ENCODE measurements around the gene CDH2.
"Not testable (repeated sequence)": the region's sequence is repeated elsewhere in the genome, so short reads cannot be mapped to it uniquely, and the experiment has no call there.

The CDH2 gene

GRCh38 chr18:27921392-27921791 lies 255.5 kb downstream of the CDH2 start:
- DNase-seq (ENCODE audit: low spot score): no peak

- DNase-seq (ENCODE audit: low spot score): no peak
Observed at GRCh38 chr18:27920836-27921235, 256.1 kb downstream of the CDH2 start.

- not testable (repeated sequence) for DNase-seq (ENCODE audit: low spot score)
Observed at GRCh38 chr18:27906189-27906588, 270.7 kb downstream of the CDH2 start.

- no peak for DNase-seq (ENCODE audit: low spot score)
Observed at GRCh38 chr18:27903906-27904305, 273.0 kb downstream of the CDH2 start.

GRCh38 chr18:27901424-27902226 lies 275.3 kb downstream of the CDH2 start:
- DNase-seq (ENCODE audit: low spot score): no peak
